Heart right ventricle (tissue), 16 donors: ENCODE results near the gene PKNOX2. TPM values are rescaled to one million over a fixed set of nuclear protein-coding genes. Genes with fewer than 3 reads are reported as not detected.

Experiments used
- ATAC-seq, 8 donors: fragments of 200-7000 bp; cut with Tn5 transposase; one replicate each; pipeline ENCODE4 v1.9.1; 2020; ENCODE audit warnings: mild to moderate bottlenecking in 8 of 8, moderate library complexity in 8 of 8, moderate number of reproducible peaks in 1 of 8
- DNase-seq, 2 donors: peaks; one replicate each; pipeline ENCODE4 v3.0.0-alpha.2; 2020
- H3K27ac ChIP-seq, 10 donors: fragments of 200-600 bp; sonication (generic) in 2 of 10; one replicate each; pipeline versions ENCODE4 v1.5.0 to v1.8.0; 2020 to 2022; ENCODE audit warnings: mild to moderate bottlenecking in 3 of 10
- H3K27me3 ChIP-seq, 7 donors: fragments of 200-600 bp; one replicate each; pipeline ENCODE4 v1.8.0; 2021 to 2022; ENCODE audit warnings: mild to moderate bottlenecking in 2 of 7
- H3K36me3 ChIP-seq, 9 donors: fragments of 200-600 bp; sonication (generic) in 1 of 9; one replicate each; pipeline versions ENCODE4 v1.5.0 to v1.8.0; 2020 to 2022; ENCODE audit warnings: mild to moderate bottlenecking in 2 of 9
- H3K4me1 ChIP-seq, 9 donors: fragments of 200-600 bp; sonication (generic) in 1 of 9; one replicate each; pipeline versions ENCODE4 v1.5.0 to v1.8.0; 2020 to 2022; ENCODE audit warnings: mild to moderate bottlenecking in 4 of 9
- H3K4me3 ChIP-seq, 10 donors: fragments of 200-600 bp; sonication (generic) in 2 of 10; one replicate each; pipeline versions ENCODE4 v1.5.0 to v1.8.0; 2020 to 2022; ENCODE audit warnings: mild to moderate bottlenecking in 7 of 10, moderate library complexity in 2 of 10
- H3K9me3 ChIP-seq, 11 donors: fragments of 200-600 bp in 10 of 11; sonication (generic) in 2 of 11; one replicate each; pipeline versions ENCODE4 v1.5.0 to v1.8.0; 2013 to 2022; ENCODE audit warnings: mild to moderate bottlenecking in 2 of 11, control low read depth in 1 of 11, moderate library complexity in 1 of 11
- CTCF ChIP-seq, 9 donors: fragments of 200-600 bp; sonication (generic) in 2 of 9; IDR thresholded peaks; one replicate each; pipeline versions ENCODE4 v1.5.0 to v1.8.0; 2021 to 2022; ENCODE audit warnings: antibody characterized with exemption in 9 of 9, mild to moderate bottlenecking in 5 of 9, moderate library complexity in 1 of 9
- WGBS, 2 donors: extraction: QIAGEN DNeasy Blood & Tissue Kit; methylation state at CpG; one replicate each; pipeline ENCODE4 v1.1.7; 2013; ENCODE audit warnings: inconsistent platforms in 1 of 2; 5-methylcytosine and 5-hydroxymethylcytosine counted together
- intact Hi-C, 10 donors: fragments of 100-400 bp; cut with DNase I; formaldehyde crosslinking; loops; one replicate each; pipeline versions ENCODE4 v1.11.1 to v1.14.2; 2022
- polyA plus RNA-seq, 2 donors: library from polyadenylated mRNA; stranded (reverse); fragments of 200-250 nt; gene quantifications; one replicate each; pipeline ENCODE4 v1.2.3, GENCODE V29; 2013
- total RNA-seq, 10 donors: library from RNA; stranded (reverse); fragmentation: NEBNext Ultra II Directional in 3 of 10; extraction: Animal tissue kit (Norgen Biotek cat#: 25700) in 3 of 10; gene quantifications; one replicate each; pipeline versions ENCODE4 v1.2.1 to v1.2.4, GENCODE V29; 2021 to 2023
- donor health status: Arrhythmogenic right ventricular cardiomyopathy.
- donor health status: ischemic (EF 13 %, LVEDD 7.1; RV severe dilation, severe dysfunction).
- donor health status: healthy with polysubstance abuse.
- donor health status: DM: no; HTN: yes; CAD: no.
- donor health status: DM: no; HTN: no; CAD: no.
- donor health status: ischemic (EF 25% LVEDD 6.9; RV normal size, moderate dysfunction).
- donor health status: ischemic (EF 25% LVEDD 5.7; RV mildly dilated, moderate dysfunction).
- donor health status: healthy.
- donor health status: DM: yes; HTN: yes; CAD: no.
- donor health status: Ischemic cardiomyopathy.
- donor health status: ischemic (EF 35%, LVEDD 5.7; RV mildly dilated, moderate dysfunction).
- donor health status: nonischemic (EF 11% LVEDD 7.7; RV severe dilation, severe dysfunction).
- donor health status: DM: yes; HTN: yes; CAD: no.
- donor health status: PGD.
- donor health status: ischemic (EF 29% LVEDD 5.4; RV normal size, mild dysfunction).
- donor health status: nonischemic (EF 23%, LVEDD 6.1; RV moderate dilation, normal function).

PKNOX2 gene
- total and polyA plus RNA-seq, 12 donors: 2.5 to 5.8 (median 4.5) TPM

- DNase-seq (no peak), ATAC-seq (no peak)
- H3K4me3 ChIP-seq: no peak overlapping the region
- no peak for TF ChIP-seq CTCF (IDR thresholded peaks at IDR 0.05)
- H3K36me3 ChIP-seq: no peaks in the 10 kb centered on the region
- intact Hi-C loops: loop anchor here in 1 of 10 donors (10.0 kb wide), 1 partner anchor 740 kb away; no protein-coding TSS in a partner anchor
- H3K27me3 ChIP-seq: peaks cover 0 to 20% (median 0%) of the 10 kb centered on the region in 7 donors
- H3K4me1 ChIP-seq: peaks cover 3 to 51% (median 37%) of the 10 kb centered on the region in 9 donors
- peak overlapping the region in 8 of 10 donors; percentile 10 to 75 (median 59) for H3K27ac ChIP-seq
- no peaks in the 10 kb centered on the region for H3K9me3 ChIP-seq
- 70 to 73% methylated on average over 6 of the region's 6 CpGs for WGBS, 2 donors
These were observed 210.6 kb downstream of the PKNOX2 start for GRCh38 chr11:125375146-125375545.

DNA sequence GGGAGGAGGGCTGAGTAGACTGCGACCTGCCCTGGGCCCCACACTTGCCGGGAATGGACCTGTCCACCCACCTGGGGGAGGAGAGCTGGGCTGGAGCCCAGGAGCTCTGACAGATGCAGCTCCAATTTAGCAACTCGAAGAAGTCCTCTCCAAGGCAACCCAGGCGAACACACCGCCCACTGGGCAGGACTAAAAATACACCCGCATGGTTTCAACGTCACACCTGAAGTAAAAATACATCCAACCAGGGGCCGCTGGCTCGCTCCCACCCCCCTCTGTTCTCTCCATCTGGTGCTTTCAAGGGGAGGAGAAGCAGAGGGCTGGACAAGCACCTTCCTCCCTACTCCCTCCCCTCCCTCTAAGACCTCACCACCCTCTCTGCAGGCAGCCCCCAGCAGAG is 211.6 kb downstream of the PKNOX2 start:
- peak; percentile 68 to 83 for DNase-seq
- Histone ChIP-seq H3K4me1 (peaks cover 3 to 51% (median 37%) of the 10 kb centered on the region in 9 donors), H3K9me3 (no peaks in the 10 kb centered on the region), H3K27ac (peak overlapping the region in 9 of 10 donors; percentile 10 to 75 (median 57)), H3K36me3 (no peaks in the 10 kb centered on the region), H3K4me3 (no peak overlapping the region), H3K27me3 (peaks cover 0 to 12% (median 0%) of the 10 kb centered on the region in 7 donors)
- intact Hi-C loops: loop anchor here in 1 of 10 donors (10.0 kb wide), 1 partner anchor 739 kb away; no protein-coding TSS in a partner anchor
- 32 to 40% methylated on average over 9 of the region's 9 CpGs for WGBS, 2 donors
- peak; percentile 78 to 96 (median 93) for ATAC-seq
- no peak for TF ChIP-seq CTCF (IDR thresholded peaks at IDR 0.05)

- 64 to 73% methylated on average over 5 of the region's 5 CpGs for WGBS, 2 donors
- DNase-seq (no peak), ATAC-seq (no peak)
- Histone ChIP-seq H3K27ac (peak overlapping the region in 7 of 10 donors; percentile 13 to 75 (median 49)), H3K4me1 (peaks cover 3 to 51% (median 37%) of the 10 kb centered on the region in 9 donors), H3K27me3 (peaks cover 0 to 4% (median 0%) of the 10 kb centered on the region in 7 donors), H3K9me3 (no peaks in the 10 kb centered on the region), H3K36me3 (no peaks in the 10 kb centered on the region), H3K4me3 (no peak overlapping the region)
- TF ChIP-seq CTCF (IDR thresholded peaks at IDR 0.05): no peak
- intact Hi-C loops: loop anchor here in 1 of 10 donors (10.0 kb wide), 1 partner anchor 738 kb away; no protein-coding TSS in a partner anchor
These were observed 212.3 kb downstream of the PKNOX2 start for GRCh38 chr11:125376856-125377255.

GRCh38 chr11:125378083-125378482 is 213.5 kb downstream of the PKNOX2 start:
- Histone ChIP-seq H3K9me3 (no peaks in the 10 kb centered on the region), H3K4me3 (no peak overlapping the region), H3K27ac (no peak overlapping the region), H3K27me3 (no peaks in the 10 kb centered on the region), H3K36me3 (no peaks in the 10 kb centered on the region), H3K4me1 (peaks cover 3 to 41% (median 32%) of the 10 kb centered on the region in 9 donors)
- WGBS, 2 donors: 98% methylated on average over 7 of the region's 7 CpGs
- intact Hi-C loops: loop anchor here in 1 of 10 donors (10.0 kb wide), 1 partner anchor 737 kb away; no protein-coding TSS in a partner anchor
- DNase-seq (no peak), ATAC-seq (no peak)
- no peak for TF ChIP-seq CTCF (IDR thresholded peaks at IDR 0.05)
